Lower leg skin (tissue), 4 donors: Measurements from ENCODE around the gene TMEM135. TPM values are rescaled to one million over a fixed set of nuclear protein-coding genes. Genes with fewer than 3 reads are reported as not detected.

Experiments used
- DNase-seq, 2 donors: peaks; one replicate each; pipeline ENCODE4 v3.0.0-alpha.2; 2019; ENCODE audit warnings: low spot score in 2 of 2
- H3K4me3 ChIP-seq: fragments of 200-600 bp; sonication (generic); 2 replicates; pipeline ENCODE4 v1.5.1; 2017; ENCODE audit warnings: mild to moderate bottlenecking, low read depth; ENCODE audit not compliant: poor library complexity, severe bottlenecking
- POLR2A ChIP-seq, 2 donors: fragments of 450-650 bp; IDR thresholded peaks; one replicate each; pipeline ENCODE4 v1.6.1; 2016 to 2017; ENCODE audit warnings: antibody characterized with exemption in 2 of 2, mild to moderate bottlenecking in 1 of 2, moderate library complexity in 1 of 2
- WGBS, 2 donors: methylation state at CpG; one replicate each; pipeline ENCODE4 v1.1.5; 2018; 5-methylcytosine and 5-hydroxymethylcytosine counted together
- intact Hi-C: fragments of 100-400 bp; cut with DNase I; formaldehyde crosslinking; loops from one replicate; pipeline ENCODE4 v1.15.0; 2023; ENCODE audit warnings: low total_unique reads
- total RNA-seq, 4 donors: library from RNA; depleted of rRNA; stranded (reverse); fragments of >200 nt; gene quantifications; one replicate each; pipeline ENCODE4 v1.1.0, GENCODE V29; 2016
- TF ChIP-seq, protein P1 (sequence below), 3 donors: fragments of 450-650 bp; IDR thresholded peaks; one replicate each; pipeline ENCODE4 v1.5.1; 2016; ENCODE audit warnings: antibody characterized with exemption in 3 of 3, mild to moderate bottlenecking in 3 of 3, moderate library complexity in 2 of 3

TMEM135 gene
- total RNA-seq, 4 donors from 2014 or later: 6.2 to 14.2 (median 10.3) TPM

DNA sequence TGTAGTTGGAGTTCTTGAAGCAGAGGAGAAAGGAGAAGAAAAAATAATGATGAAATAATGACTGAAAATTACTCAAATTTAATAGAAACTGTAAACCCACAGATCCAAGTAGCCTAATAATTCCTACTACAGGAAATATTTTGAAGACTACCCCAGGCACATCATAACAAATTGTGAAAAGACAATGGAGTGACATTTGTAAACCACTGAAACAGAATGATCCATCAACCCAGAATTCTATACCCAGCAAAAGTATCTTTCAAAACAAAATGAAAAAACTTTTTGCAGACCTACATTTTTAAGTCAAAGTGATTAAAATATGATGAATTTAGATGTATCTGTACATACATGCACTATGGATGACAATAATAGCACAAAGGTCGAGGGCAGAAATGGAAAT is 194.6 kb downstream of the TMEM135 start:
- no peak for DNase-seq
- 98 to 100% methylated on average over 1 of the region's 1 CpG for WGBS, 2 donors
- no peak overlapping the region for H3K4me3 ChIP-seq
- intact Hi-C loops: no loop called here
- no peak for TF ChIP-seq POLR2A (IDR thresholded peaks at IDR 0.05)
- TF ChIP-seq, protein P1, sequence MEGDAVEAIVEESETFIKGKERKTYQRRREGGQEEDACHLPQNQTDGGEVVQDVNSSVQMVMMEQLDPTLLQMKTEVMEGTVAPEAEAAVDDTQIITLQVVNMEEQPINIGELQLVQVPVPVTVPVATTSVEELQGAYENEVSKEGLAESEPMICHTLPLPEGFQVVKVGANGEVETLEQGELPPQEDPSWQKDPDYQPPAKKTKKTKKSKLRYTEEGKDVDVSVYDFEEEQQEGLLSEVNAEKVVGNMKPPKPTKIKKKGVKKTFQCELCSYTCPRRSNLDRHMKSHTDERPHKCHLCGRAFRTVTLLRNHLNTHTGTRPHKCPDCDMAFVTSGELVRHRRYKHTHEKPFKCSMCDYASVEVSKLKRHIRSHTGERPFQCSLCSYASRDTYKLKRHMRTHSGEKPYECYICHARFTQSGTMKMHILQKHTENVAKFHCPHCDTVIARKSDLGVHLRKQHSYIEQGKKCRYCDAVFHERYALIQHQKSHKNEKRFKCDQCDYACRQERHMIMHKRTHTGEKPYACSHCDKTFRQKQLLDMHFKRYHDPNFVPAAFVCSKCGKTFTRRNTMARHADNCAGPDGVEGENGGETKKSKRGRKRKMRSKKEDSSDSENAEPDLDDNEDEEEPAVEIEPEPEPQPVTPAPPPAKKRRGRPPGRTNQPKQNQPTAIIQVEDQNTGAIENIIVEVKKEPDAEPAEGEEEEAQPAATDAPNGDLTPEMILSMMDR (IDR thresholded peaks at IDR 0.05): no peak

- TF ChIP-seq, protein P1 (IDR thresholded peaks at IDR 0.05): no peak
- TF ChIP-seq POLR2A (IDR thresholded peaks at IDR 0.05): no peak
- H3K4me3 ChIP-seq: no peak overlapping the region
- WGBS, 2 donors: 83 to 93% methylated on average over 1 of the region's 1 CpG
- DNase-seq: no peak
- intact Hi-C loops: no loop called here
These were observed 197.6 kb downstream of the TMEM135 start for GRCh38 chr11:87235366-87235765.

DNA sequence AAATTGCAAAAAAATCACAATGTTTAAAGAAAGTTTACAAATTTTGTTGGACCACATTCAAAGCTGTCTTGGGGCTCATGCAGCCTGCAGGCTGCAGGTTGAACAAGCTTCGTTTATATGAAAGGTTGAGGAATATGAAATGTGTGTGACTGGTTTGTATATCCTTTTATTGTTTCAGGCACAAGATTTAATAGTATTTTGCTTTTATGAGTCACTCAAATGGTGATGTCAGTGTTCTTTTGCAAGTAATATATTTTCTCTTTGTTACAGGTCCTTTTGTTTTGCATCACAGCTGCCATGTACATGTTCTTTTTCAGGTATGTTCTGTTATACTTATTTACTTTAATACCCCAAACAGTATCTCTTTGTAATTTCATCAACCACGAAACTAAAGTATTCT is 198.6 kb downstream of the TMEM135 start:
- no peak overlapping the region for H3K4me3 ChIP-seq
- DNase-seq: no peak
- WGBS, 2 donors: 70 to 83% methylated on average over 2 of the region's 2 CpGs
- TF ChIP-seq, protein P1 (IDR thresholded peaks at IDR 0.05): no peak
- TF ChIP-seq POLR2A (IDR thresholded peaks at IDR 0.05): no peak
- intact Hi-C loops: no loop called here

DNA sequence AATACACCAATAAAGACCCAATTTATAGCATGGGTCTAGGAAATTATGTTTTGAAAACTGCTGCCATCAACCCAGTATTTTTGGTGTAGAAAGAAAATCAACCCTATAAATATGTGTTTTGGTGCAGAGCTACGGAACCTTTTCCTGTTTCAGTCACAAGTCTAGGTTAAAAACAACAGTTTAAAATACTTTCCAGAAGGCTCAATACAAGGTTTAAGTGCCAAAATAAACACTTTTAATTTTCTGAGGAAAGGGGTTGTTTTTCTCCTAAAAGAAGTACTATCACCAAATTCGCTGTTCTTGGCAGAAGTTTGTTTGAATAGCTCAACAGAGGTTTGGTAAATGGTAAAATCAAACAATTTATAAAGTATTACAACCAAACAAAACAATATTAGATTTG is 201.3 kb downstream of the TMEM135 start:
- no peak for TF ChIP-seq POLR2A (IDR thresholded peaks at IDR 0.05)
- TF ChIP-seq, protein P1 (IDR thresholded peaks at IDR 0.05): no peak
- no peak for DNase-seq
- WGBS, 2 donors: 46 to 47% methylated on average over 2 of the region's 2 CpGs
- intact Hi-C loops: no loop called here
- H3K4me3 ChIP-seq: no peak overlapping the region

- no peak overlapping the region for H3K4me3 ChIP-seq
- TF ChIP-seq, protein P1 (IDR thresholded peaks at IDR 0.05): no peak
- no peak for TF ChIP-seq POLR2A (IDR thresholded peaks at IDR 0.05)
- DNase-seq: no peak
- 43 to 49% methylated on average over 1 of the region's 1 CpG for WGBS, 2 donors
- intact Hi-C loops: no loop called here
These were observed 201.8 kb downstream of the TMEM135 start for GRCh38 chr11:87239531-87239930.

DNA sequence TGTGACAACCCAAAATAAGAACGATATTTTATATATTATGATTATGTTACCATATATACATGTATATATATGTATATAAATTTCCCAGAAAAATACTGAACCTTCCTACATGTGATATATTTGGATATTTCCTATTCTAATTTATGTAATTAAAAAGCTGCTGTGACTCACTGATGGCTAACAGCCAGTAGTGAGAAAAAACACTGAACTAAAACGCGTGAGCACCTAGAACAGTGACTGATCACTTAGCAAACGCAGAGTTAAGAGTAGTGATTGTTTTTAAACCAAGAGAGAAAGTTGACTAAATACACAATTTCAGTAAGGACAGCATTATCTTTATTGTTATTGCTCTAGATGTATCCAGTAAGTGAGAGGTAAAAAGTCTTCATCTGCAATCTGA is 213.8 kb downstream of the TMEM135 start:
- 60 to 62% methylated on average over 4 of the region's 4 CpGs for WGBS, 2 donors
- TF ChIP-seq, protein P1 (IDR thresholded peaks at IDR 0.05): no peak
- no peak for TF ChIP-seq POLR2A (IDR thresholded peaks at IDR 0.05)
- intact Hi-C loops: no loop called here
- H3K4me3 ChIP-seq: no peak overlapping the region
- DNase-seq: no peak
